Loucy (cell line): Measurements from ENCODE around the gene NUDT2.

ENCODE experiments used
- H2AFZ ChIP-seq: fragments of 200-600 bp; sonication (generic); 2 replicates; pipeline ENCODE4 v1.6.0; 2016; ENCODE audit warnings: antibody characterized with exemption, mild to moderate bottlenecking, low read length, moderate library complexity
- H3F3A ChIP-seq: fragments of 200-600 bp; 2 replicates; pipeline ENCODE4 v1.6.0; 2016; ENCODE audit warnings: antibody characterized with exemption, low read depth, mild to moderate bottlenecking
- H3K27me3 ChIP-seq: fragments of 200-600 bp; sonication (generic); 2 replicates; pipeline ENCODE4 v1.6.1; 2014; ENCODE audit warnings: low read length, mild to moderate bottlenecking; ENCODE audit not compliant: insufficient read depth, poor library complexity, severe bottlenecking
- H3K36me3 ChIP-seq: fragments of 200-600 bp; sonication (generic); 2 replicates; pipeline ENCODE4 v1.6.1; 2016; ENCODE audit warnings: low read length; ENCODE audit not compliant: insufficient read depth
- H3K4me1 ChIP-seq: fragments of 200-600 bp; sonication (generic); 2 replicates; pipeline ENCODE4 v1.5.1; 2014; ENCODE audit warnings: low read length, mild to moderate bottlenecking; ENCODE audit not compliant: insufficient read depth, poor library complexity, severe bottlenecking
- H3K4me2 ChIP-seq: fragments of 200-600 bp; sonication (generic); 2 replicates; pipeline ENCODE4 v1.6.0; 2014; ENCODE audit warnings: antibody characterized with exemption, low read length, low read depth, mild to moderate bottlenecking; ENCODE audit not compliant: poor library complexity, severe bottlenecking
- H3K4me3 ChIP-seq: fragments of 200-600 bp; sonication (generic); 2 replicates; pipeline ENCODE4 v1.5.1; 2014; ENCODE audit warnings: low read length, mild to moderate bottlenecking, mixed read lengths; ENCODE audit not compliant: poor library complexity, severe bottlenecking
- H3K79me2 ChIP-seq: fragments of 200-600 bp; sonication (generic); 2 replicates; pipeline ENCODE4 v1.6.1; 2014; ENCODE audit warnings: low read length; ENCODE audit not compliant: insufficient read depth
- H3K9ac ChIP-seq: fragments of 200-600 bp; sonication (generic); 2 replicates; pipeline ENCODE4 v1.6.0; 2014; ENCODE audit warnings: mild to moderate bottlenecking, low read depth, low read length, moderate library complexity; ENCODE audit not compliant: poor library complexity, severe bottlenecking
- H3K9me2 ChIP-seq: fragments of 200-600 bp; sonication (generic); replicated peaks from 2 replicates; pipeline ENCODE4 v1.6.1; 2016; ENCODE audit warnings: low read depth, low read length, mixed read lengths
- H3K9me3 ChIP-seq: fragments of 200-600 bp; sonication (generic); 2 replicates; pipeline ENCODE4 v1.6.1; 2014; ENCODE audit warnings: mild to moderate bottlenecking, antibody characterized with exemption, low read length, low read depth; ENCODE audit not compliant: insufficient read depth
- H4K20me1 ChIP-seq: fragments of 200-600 bp; sonication (generic); 2 replicates; pipeline ENCODE4 v1.6.0; 2014; ENCODE audit warnings: antibody characterized with exemption, low read length, mild to moderate bottlenecking; ENCODE audit not compliant: insufficient read depth, poor library complexity, severe bottlenecking
- CTCF ChIP-seq: fragments of 200-600 bp; sonication (generic); conservative IDR thresholded peaks from 2 replicates; pipeline ENCODE4 v1.5.1; 2014; ENCODE audit warnings: mild to moderate bottlenecking, antibody characterized with exemption, low read length
- EZH2phosphoT487 ChIP-seq: fragments of 200-600 bp; IDR thresholded peaks from 2 replicates; pipeline ENCODE4 v1.6.1; 2018; ENCODE audit warnings: antibody characterized with exemption, mild to moderate bottlenecking, moderate library complexity, borderline replicate concordance

The NUDT2 gene

GRCh38 chr9:34374339-34374738 is 45.0 kb downstream of the NUDT2 start:
- Histone ChIP-seq H3K4me1 (peaks cover 20% of the 10 kb centered on the region), H3K4me3 (no peak overlapping the region), H3K36me3 (no peaks in the 10 kb centered on the region), H4K20me1 (no peaks in the 10 kb centered on the region), H3K4me2 (no peak overlapping the region), H3K9me2 (no peaks in the 10 kb centered on the region), H3K9ac (no peak overlapping the region), H2AFZ (no peak overlapping the region), H3K79me2 (no peaks in the 10 kb centered on the region), H3K27me3 (no peaks in the 10 kb centered on the region), H3F3A (no peaks in the 10 kb centered on the region), H3K9me3 (no peaks in the 10 kb centered on the region)
- TF ChIP-seq CTCF (no peak), EZH2phosphoT487 (no peak)

- no peak overlapping the region for H2AFZ ChIP-seq
- no peaks in the 10 kb centered on the region for H3F3A ChIP-seq
- no peaks in the 10 kb centered on the region for H3K79me2 ChIP-seq
- TF ChIP-seq CTCF, result peak; percentile 38; the same call in 1 of the 2 replicates
- no peak for TF ChIP-seq EZH2phosphoT487
- H3K27me3 ChIP-seq, result no peaks in the 10 kb centered on the region
- peaks cover 20% of the 10 kb centered on the region for H3K4me1 ChIP-seq
- H3K4me2 ChIP-seq, result peak overlapping the region; percentile 81
- peak overlapping the region; percentile 85 for H3K9ac ChIP-seq
- peak overlapping the region; percentile 86 for H3K4me3 ChIP-seq
- no peaks in the 10 kb centered on the region for H3K36me3 ChIP-seq
- no peaks in the 10 kb centered on the region for H3K9me2 ChIP-seq
- no peaks in the 10 kb centered on the region for H4K20me1 ChIP-seq
- H3K9me3 ChIP-seq, result no peaks in the 10 kb centered on the region
Observed at GRCh38 chr9:34374905-34375552, 45.7 kb downstream of the NUDT2 start.

- no peak for TF ChIP-seq EZH2phosphoT487
- peak; percentile 43 for TF ChIP-seq CTCF
- Histone ChIP-seq H2AFZ (peak overlapping the region; percentile 93), H3K9ac (peak overlapping the region; percentile 85), H3K36me3 (no peaks in the 10 kb centered on the region), H3K9me3 (no peaks in the 10 kb centered on the region), H3K4me1 (peaks cover 25% of the 10 kb centered on the region), H3K79me2 (no peaks in the 10 kb centered on the region), H3K4me2 (peak overlapping the region; percentile 81), H3K27me3 (no peaks in the 10 kb centered on the region), H3K4me3 (peak overlapping the region; percentile 86), H3K9me2 (no peaks in the 10 kb centered on the region), H3F3A (no peaks in the 10 kb centered on the region), H4K20me1 (no peaks in the 10 kb centered on the region)
Observed at GRCh38 chr9:34375901-34376595, 46.7 kb downstream of the NUDT2 start.
